ENCODE data around the gene ZNF438.

DNA sequence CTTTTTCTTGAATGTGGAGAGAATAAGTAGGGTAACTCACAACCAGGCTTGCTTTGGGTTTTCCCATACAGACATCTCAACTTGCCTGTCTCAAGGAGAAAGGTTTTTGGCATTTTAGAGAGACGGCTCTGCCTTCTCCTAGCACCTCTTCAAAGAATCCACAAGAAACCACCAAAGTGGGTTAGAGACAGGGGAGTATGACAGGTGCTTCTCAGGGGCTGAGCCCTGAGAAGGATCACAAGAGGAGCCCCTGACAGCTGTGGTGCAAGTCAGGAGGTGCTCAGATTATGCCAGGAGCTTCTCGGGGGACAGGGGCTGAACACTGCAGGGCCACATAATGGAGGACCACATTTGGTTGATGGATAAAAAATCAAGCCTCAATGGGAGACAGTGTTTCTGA is 231.3 kb downstream of the ZNF438 start:
- TF ChIP-seq, protein P1, sequence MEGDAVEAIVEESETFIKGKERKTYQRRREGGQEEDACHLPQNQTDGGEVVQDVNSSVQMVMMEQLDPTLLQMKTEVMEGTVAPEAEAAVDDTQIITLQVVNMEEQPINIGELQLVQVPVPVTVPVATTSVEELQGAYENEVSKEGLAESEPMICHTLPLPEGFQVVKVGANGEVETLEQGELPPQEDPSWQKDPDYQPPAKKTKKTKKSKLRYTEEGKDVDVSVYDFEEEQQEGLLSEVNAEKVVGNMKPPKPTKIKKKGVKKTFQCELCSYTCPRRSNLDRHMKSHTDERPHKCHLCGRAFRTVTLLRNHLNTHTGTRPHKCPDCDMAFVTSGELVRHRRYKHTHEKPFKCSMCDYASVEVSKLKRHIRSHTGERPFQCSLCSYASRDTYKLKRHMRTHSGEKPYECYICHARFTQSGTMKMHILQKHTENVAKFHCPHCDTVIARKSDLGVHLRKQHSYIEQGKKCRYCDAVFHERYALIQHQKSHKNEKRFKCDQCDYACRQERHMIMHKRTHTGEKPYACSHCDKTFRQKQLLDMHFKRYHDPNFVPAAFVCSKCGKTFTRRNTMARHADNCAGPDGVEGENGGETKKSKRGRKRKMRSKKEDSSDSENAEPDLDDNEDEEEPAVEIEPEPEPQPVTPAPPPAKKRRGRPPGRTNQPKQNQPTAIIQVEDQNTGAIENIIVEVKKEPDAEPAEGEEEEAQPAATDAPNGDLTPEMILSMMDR (IDR thresholded peaks at IDR 0.05), result no peak
- no peak for TF ChIP-seq EZH2 (IDR thresholded peaks at IDR 0.05)

Data from neural progenitor cell (in vitro differentiated cells).